GM21390 (cell line): ENCODE data around the gene ZBTB32.

Experiments
- ATAC-seq: cut with Tn5 transposase; IDR thresholded peaks from one replicate; pipeline ENCODE4 v1.9.1; 2021; ENCODE audit not compliant: unreplicated experiment

The ZBTB32 gene

DNA sequence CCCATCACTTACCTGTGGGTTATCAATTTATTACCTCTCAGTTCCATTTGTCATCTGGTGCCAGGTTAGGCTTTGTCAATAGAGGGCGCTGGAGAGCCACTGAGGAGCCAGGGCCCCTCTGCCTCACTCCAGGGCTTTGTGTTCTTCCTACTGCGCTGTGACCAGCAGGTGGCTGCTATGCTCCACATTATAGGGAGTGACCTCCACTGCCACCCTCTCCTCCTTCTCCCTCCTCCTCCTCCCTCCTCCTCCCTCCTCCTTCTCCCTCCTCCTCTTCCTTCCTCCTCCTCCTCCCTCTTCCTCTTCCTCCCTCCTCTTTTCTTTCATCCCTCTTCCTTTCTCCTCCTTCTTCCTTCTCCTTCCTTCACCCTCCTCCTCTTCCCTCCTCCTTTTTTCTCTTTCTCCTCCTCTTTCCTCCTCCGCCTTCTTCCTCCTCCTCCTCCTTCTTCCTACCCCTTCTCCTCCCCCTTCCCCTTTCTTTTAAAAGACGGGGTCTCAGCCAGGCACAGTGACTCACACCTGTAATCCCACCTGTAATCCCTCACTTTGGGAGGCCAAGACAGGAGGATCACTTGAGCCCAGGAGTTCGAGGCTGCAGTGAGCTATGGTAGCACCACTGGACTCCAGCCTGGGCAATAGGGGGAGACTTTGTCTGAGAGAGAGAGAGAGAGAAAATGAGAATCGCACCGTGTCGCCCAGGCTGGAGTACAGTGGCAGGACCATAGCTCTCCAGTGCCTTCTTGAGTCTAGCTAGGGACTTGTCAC, 10.3 kb upstream of the ZBTB32 start:
- ATAC-seq, result no peak

DNA sequence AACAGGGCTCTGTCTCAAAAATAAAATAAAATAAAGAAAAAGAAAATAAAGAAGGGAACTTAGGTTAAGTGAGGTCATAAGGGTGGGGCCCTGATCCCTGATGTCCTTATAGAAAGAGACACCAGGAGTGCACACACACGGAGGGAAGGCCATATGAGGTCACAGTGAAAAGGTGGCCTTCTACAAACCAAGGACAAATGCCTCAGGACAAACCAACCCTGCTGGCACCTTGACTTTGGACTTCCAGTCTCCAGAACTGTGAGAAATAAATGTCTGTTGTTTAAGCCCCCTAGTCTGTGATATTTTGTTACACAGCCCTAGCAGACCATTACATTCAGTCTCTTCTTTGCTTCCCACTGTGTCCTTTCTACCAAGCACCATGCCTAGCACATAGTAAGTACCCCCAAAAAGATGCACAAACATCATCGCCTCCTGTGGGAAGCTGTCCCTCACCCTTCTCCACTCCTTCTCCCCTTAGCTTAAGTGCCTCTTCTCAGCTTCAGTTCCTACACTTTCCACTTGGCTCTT, 8.4 kb upstream of the ZBTB32 start:
- ATAC-seq, result no peak

DNA sequence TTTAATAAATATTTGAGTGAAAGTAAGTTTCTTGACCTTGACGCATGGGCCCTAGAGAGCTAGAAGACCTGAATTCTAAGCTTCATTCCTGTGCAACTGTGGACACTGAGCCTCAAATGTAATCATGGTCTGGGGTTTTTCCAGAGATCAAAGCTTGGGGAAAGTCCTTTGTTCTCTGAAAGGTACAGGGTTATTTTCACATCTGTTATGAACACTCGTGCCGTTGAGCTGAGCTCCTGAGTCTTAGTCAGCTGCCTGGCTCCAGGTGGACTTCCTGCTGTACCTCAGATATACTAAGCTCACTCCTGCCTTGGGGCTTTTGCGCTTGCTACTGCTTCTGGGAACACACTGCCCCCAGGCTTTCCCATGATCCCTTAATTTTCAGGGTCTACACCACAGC, 7.5 kb upstream of the ZBTB32 start:
- ATAC-seq, result no peak

DNA sequence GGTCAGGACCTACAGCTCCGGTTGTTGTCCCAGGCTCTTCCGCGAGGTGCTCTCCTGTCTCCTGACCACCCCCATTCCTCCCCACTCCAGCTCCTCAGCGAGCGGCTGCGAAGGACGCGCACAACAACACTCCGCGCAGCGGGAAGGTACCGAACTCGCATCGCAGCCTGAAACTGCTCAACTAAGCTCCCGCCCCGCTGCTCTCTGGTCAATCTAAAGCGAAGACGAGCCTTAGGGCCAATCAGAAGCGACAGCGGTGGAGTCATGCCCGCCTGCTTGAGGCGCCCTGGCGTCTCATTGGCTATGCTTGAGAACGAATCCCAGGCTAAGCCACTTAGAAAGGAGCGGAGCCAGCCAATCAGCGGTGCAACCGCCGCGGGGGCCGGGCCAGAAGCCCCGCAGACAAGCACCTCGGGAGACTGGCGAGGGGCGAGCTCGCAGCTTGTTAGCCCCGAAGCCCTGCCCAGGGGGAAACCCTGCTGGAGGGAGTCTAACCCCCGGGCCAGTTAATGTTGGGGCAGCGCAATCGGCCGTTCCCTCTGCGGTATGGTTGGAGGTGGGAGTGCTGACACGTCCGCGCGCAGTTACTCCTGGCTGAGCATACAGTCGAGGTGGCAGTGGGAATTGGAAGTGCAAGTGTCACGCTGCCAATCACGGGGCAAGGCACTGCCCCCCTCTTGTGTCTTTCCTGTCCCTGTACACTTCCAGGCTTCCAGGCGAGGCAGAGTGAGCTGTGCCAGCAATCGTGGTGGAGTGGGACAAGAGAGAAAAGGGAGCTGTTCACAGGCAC, 1.9 kb upstream of the ZBTB32 start:
- ATAC-seq, result peak; percentile 96

DNA sequence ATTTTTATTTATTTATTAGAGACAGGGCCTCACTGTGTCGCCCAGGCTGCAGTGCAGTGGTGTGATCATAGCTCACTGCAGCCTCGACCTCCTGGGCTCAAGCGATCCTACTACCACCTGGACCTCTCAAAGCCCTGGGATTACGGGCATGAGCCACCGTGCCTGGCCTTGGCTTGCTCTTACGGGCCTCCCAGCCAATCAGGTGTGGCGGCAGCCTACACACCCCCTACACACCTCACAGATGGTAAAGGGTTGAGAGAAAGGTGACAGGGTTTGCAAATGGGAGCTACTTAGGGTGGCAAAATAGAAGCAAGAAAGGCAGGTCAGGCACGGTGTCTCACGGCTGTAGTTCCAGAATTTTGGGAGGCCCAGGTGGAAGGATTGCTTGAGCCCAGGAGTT, 1.0 kb upstream of the ZBTB32 start:
- ATAC-seq, result no peak

DNA sequence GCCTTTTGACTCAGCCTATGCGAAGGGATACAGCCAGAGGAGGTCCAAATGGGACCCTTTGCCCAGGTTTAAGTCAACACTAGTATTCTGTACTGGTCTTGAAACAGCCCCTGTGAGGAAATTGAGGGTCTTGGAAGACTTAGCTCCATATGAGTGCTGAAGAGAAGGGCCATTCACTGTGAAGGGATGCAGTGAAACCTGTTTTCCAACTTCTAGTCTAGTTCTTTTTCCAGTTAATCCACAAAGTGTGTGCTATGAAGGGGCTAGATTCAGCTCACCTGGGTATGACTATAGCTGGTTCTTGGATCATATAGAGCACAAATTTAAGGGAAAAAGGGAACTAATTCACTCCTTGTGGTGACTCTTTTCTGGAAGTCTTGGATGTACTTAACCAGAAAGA, 4.0 kb downstream of the ZBTB32 start:
- no peak for ATAC-seq

DNA sequence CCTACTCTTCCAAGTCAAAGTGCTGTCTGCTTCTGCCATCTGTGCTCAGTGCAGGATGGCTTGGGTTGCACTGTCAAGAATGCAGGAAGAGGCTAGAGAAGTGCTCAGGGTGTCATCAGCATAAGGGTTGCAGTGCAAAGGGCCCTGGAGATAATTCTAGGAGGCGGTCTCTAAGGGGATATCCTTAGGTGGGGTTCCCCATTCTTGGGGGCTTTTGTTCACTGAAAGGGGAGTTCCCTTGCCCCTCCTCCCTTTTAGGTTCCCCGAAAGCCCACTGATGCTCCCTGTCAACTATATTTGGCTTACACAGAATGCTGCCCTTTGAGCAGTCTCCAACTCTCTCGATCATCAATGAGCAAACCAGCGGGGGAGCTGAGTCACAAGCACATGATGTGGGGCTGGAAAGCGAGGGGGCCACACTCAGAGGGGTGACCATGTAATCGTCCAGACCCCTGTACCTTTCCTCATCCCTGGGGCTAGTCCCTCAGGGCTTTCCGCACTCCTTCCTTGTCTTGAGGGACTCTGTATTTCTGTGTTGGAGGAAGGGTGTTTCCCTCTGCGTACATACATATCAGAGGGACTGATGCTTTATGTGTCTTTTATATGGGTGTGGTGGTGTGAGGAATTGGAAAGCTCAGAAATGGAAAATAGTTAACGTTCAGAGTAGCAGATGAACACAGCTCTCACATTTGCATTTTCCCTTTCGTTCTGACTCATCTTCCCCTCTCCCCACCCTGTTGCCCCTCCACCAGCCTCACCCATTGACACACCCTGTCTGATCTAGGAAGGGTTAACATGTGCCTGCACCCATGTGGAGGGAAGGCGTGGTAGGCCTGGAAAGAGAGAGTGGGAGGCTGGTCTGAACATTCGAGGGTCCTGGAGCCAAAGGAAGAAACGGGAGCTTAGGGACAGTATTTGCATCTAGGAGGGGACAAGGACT, 6.7 kb downstream of the ZBTB32 start:
- peak; percentile 37 for ATAC-seq

DNA sequence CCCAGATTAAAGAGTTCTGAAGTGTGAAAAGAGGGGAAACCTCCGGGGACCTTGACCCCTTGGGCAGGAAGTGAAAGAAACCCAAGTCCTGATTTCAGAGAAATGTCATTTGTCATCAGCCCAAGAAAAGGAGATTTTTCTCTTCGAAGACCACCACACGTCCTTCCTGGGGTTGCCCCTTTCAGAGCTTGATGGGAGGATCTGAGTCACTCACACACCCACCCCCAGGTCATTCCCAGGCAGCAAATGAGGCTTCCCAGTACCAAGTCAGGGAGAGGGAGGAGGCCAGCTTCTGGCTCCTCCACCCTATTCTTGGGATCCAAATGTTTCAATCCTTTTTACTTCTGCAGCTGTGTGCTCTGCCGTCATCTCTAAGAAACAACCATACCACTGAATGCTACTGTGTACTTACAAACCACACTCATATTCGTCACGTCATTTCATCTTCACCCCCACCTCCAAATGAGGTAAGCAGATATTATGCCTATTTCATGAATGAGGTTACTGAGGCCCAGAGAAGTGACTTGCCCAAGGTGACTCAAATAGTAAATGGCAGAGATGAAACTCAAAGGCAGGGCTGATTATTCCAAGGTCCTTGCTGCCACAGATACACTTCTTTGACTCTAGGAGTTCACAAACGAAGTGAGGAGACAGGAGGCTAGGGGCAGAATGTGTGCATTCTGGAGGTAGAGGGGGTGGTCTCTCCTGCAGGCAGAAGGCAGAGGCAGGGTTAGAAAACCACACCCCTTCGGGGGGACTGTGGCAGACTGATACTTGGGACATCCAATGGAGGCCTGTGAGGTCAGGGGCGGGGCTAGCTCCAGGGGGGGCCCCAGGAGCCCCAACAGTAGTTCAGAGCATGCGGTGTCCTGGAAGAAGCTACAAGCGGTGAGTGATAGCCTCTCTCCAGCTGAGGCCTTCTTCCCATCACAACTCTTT, 8.5 kb downstream of the ZBTB32 start:
- ATAC-seq, result peak; percentile 18

DNA sequence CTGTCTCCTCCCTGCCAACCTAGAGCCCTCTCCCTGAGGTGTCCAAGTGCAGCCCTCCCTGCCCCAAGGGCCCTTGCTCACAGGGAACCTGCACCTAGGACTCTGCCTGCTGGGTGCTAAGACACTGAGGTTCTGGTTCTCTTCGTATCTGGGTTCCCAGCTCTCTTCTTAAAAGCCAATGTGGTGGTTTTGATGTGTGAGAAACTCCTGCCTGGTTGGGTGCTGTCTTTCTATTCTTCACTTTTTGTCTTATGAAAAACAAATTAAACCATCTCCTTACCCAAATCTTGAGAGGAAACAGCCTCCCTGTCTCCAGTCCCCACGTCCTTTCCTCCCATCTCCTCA, 9.1 kb downstream of the ZBTB32 start:
- ATAC-seq, result no peak

DNA sequence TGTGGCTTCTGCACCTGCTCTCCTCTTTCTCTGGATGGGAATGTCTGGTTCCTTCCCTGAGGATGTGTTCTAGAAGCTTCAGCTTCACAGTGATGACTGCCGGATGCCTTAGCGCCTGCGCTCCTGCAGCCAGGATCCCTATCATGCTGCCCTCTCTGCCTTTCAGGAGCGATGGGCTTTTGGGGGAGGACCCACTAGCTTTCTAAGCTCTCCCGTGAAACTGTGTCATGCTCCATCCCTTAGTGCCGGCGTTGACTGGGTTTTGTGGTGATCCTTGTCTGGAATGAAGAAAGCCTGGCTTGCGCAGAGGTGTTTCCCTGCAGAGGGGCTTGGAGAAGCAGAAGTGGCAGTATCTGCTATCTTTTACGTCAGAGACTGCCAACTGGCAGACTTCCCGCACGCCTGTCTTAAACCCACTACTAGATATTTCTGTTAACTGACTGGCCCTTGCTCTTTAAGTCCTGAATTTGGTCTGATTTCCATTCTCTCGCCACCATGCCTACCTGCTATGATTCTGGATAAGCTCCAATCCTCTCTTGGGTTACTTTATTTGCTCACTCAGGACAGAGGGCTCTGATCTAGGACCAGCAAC, 9.6 kb downstream of the ZBTB32 start:
- ATAC-seq, result no peak

DNA sequence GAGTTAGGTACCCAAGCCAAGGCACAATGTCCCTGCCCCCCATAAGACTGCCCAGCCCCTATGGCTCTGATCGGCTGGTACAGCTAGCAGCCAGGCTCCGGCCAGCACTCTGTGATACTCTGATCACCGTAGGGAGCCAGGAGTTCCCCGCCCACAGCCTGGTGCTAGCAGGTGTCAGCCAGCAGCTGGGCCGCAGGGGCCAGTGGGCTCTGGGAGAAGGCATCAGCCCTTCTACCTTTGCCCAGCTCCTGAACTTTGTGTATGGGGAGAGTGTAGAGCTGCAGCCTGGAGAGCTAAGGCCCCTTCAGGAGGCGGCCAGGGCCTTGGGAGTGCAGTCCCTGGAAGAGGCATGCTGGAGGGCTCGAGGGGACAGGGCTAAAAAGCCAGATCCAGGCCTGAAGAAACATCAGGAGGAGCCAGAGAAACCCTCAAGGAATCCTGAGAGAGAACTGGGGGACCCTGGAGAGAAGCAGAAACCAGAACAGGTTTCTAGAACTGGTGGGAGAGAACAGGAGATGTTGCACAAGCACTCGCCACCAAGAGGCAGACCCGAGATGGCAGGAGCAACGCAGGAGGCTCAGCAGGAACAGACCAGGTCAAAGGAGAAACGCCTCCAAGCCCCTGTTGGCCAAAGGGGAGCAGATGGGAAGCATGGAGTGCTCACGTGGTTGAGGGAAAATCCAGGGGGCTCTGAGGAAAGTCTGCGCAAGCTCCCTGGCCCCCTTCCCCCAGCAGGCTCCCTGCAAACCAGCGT, 10.4 kb downstream of the ZBTB32 start:
- ATAC-seq, result no peak

DNA sequence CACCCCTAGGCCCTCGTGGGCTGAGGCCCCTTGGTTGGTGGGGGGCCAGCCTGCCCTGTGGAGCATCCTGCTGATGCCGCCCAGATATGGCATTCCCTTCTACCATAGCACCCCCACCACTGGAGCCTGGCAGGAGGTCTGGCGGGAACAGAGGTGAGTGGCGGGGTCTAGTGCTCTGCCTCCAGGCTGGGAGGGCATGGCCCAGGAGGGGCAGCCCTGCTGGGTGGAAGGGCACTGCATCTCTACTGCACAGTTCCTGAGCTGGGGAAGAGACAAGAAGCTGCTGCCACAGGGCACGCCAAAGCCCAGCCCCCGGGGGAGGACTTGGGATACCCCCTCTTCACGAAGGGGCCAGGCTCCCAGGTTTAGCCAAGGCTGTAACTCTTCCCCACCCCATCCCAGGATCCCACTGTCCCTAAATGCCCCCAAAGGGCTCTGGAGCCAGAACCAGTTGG, 11.0 kb downstream of the ZBTB32 start:
- ATAC-seq, result no peak

DNA sequence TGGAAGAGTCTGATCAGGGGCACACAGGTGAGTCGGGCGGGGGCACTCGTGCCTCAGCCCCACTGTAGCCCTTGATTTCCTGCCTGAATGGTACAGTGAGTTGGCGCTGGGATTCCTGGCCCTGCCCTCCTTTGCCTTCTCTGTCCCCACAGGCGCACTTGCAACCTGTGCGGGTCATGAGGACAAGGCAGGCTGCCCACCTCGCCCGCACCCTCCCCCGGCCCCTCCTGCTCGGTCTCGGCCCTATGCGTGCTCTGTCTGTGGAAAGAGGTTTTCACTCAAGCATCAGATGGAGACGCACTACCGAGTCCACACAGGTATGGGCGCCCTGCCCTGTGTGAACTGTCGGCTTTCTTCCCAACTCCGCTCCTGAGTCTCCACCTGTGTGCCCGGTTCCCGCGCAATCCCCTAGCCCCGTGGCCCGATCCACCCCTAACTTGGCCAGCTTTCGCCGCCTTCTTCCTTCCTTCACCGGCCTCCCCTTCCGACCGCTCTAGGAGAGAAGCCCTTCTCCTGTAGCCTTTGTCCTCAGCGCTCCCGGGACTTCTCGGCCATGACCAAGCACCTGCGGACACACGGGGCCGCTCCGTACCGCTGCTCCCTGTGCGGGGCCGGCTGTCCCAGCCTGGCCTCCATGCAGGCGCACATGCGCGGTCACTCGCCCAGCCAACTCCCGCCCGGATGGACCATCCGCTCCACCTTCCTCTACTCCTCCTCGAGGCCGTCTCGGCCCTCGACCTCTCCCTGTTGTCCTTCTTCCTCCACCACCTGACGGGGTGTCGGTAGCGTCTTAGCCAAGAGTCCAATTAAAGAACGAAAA, 11.8 kb downstream of the ZBTB32 start:
- no peak for ATAC-seq

DNA sequence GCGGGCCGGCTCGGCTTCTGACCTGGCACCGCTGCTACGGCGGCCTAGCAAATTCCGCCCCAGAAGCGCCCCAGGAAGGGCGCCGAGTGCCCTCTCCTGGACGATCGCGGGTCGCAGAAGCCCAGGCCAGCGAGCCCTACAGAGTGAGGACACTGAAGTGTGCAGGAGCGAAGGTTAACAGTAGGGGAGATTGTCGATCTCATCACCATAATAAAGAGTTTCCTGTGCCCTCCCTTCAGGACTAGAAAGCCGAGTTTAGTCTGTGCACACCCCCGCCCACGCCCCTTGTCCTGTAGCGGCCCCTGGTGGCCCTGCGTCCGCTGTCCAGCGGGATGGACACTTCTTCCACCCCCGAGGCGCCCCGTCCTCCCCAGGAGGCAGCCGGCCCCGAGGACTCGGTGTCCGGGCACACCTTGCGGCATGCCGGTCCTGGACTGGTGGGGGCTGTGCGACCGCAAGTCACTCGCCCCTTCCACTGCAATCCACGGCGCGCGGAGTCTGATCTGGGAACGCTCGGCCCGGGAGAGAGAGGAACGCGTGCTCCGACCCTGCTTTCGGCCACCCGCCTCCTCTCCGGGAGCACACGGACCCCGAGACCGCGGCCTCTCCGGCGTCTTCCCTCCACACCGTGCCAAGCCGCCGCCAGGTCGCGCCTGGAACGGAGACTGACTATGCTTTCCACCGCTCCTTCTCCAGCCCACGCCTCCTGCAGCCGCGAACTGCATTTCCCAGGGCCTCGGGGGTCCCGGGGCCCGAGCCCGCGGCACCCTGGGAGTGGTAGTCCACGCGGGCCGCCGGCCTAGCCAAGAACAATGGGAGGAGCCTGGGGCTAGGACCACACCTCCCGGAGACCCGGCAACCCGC, 12.7 kb downstream of the ZBTB32 start:
- peak; percentile 55 for ATAC-seq

DNA sequence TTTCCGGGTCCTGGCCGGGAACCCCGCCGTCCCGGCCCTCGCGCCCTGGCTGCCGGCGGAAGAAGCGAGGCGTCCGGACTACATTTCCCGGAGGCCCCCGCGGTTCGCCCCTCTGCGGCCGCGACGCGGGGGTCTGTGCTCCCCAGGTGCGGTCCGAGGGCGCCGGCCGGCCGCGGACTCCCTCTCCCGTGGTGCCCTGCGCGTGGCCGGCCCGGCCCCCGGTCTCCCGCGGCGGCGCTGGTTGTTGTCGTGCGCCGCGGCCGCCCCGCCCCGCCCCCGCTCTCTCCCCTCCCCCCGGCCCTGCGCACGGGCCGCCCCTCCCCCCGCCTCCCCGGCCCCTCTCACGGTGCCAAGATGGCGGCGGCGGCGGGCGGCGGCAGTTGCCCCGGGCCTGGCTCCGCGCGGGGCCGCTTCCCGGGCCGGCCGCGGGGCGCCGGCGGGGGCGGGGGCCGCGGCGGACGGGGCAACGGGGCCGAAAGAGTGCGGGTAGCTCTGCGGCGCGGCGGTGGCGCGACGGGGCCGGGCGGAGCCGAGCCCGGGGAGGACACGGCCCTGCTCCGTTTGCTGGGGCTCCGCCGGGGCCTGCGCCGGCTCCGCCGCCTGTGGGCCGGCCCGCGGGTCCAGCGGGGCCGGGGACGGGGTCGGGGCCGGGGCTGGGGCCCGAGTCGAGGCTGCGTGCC, 13.4 kb downstream of the ZBTB32 start, which contains the start of gene KMT2B:
KMT2B (plus strand) TSS at position 339 of the 680 bp plus-strand sequence; CDS start at position 355, 16 bp downstream.
- ATAC-seq, result no peak

DNA sequence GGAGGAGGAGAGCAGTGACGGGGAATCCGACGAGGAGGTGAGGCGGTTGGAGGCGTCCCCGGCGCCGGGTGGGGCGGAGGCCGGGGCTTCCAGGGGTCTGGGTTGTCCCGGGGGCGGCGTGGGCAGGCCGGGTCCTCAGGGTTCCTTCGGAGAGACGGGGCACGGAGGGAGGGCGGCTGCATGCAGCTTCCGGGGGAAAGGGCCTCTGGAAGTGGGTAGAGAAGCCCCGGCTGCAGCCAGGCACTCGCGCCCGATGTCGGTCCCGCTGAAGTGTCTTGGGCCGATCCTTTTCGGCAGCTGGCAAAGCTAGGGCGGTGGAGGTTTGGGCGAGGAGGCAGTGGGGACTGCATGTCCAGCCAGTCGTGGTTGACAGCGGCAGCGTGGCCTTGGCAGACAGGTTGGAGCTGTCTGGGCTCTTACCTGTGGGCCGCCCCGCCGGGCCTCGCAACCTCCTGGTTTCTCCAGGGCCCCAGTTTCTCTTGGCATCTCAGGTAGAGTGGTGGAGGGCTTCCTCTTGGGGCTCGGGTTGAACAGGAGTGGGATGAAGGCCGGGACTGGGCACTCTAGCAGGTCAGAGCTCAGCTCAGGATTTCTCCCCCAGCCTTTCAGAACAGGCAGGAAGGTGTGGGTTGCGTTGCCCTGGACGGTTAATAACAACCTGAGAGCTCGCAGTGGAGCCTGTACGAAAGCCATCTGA, 14.1 kb downstream of the ZBTB32 start:
- ATAC-seq, result no peak
